Measurements from ENCODE around the gene FAM110D.

DNA sequence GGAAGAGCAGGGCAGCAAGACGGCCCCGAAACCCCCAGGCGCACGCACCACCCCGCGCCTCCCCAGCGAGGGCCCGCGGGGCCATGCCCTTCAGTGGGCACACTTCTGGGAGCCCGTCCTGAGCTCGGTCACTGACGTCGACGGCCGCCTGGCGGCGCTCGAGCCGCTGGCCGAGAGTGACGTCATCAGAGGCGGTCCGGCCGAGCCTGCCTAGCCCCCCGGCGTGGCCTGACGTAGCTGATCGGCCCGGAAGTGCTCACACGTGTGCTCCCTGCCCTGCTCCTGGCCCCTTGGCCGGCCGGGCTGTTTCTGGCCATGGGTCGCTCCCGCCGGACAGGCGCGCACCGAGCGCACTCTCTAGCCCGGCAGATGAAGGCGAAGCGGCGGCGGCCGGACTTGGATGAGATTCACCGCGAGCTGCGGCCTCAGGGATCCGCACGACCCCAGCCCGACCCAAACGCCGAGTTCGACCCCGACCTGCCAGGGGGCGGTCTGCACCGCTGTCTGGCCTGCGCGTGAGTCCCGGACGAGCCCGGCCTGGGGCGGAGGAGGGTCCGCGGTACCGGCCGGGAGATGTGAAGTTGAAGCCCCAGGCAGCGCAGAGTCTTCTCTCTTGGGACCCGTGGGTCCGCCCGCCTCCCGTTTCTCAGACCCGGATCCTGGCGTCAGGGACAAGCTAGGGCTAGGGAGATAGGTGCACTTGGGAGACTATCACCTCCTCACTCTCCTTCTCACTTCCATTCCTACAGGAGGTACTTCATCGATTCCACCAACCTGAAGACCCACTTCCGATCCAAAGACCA lies 11.0 kb downstream of the FAM110D start, which contains the start of gene ZNF593:
- TF ChIP-seq TAF1 (IDR thresholded peaks at IDR 0.05; ENCODE audit: borderline replicate concordance, insufficient read depth, low read length) (peak; percentile 77; the same call in 1 of the 2 replicates), POLR2AphosphoS5 (IDR thresholded peaks at IDR 0.05; ENCODE audit: low read depth, low read length) (peak; percentile 84), SIN3A (IDR thresholded peaks at IDR 0.05; ENCODE audit: borderline replicate concordance, insufficient read depth, low read length) (peak; percentile 82; the same call in 1 of the 2 replicates), FOXP2 (optimal IDR thresholded peaks at IDR 0.05; ENCODE audit: borderline replicate concordance, extremely low read depth, extremely low read length, insufficient read depth) (peak; percentile 97)
- TF ChIP-seq, protein P1, sequence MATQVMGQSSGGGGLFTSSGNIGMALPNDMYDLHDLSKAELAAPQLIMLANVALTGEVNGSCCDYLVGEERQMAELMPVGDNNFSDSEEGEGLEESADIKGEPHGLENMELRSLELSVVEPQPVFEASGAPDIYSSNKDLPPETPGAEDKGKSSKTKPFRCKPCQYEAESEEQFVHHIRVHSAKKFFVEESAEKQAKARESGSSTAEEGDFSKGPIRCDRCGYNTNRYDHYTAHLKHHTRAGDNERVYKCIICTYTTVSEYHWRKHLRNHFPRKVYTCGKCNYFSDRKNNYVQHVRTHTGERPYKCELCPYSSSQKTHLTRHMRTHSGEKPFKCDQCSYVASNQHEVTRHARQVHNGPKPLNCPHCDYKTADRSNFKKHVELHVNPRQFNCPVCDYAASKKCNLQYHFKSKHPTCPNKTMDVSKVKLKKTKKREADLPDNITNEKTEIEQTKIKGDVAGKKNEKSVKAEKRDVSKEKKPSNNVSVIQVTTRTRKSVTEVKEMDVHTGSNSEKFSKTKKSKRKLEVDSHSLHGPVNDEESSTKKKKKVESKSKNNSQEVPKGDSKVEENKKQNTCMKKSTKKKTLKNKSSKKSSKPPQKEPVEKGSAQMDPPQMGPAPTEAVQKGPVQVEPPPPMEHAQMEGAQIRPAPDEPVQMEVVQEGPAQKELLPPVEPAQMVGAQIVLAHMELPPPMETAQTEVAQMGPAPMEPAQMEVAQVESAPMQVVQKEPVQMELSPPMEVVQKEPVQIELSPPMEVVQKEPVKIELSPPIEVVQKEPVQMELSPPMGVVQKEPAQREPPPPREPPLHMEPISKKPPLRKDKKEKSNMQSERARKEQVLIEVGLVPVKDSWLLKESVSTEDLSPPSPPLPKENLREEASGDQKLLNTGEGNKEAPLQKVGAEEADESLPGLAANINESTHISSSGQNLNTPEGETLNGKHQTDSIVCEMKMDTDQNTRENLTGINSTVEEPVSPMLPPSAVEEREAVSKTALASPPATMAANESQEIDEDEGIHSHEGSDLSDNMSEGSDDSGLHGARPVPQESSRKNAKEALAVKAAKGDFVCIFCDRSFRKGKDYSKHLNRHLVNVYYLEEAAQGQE (IDR thresholded peaks at IDR 0.05; ENCODE audit: insufficient read depth in 1 of 2, low read depth in 2 of 2, low read length in 2 of 2), result 0 out of 4 replicates have a peak, but pooled peaks of 1 of the 2 experiments have one; percentile 31
